Measurements from ENCODE around the gene TTLL5. TPM values are rescaled to one million over a fixed set of nuclear protein-coding genes. Genes with fewer than 3 reads are reported as not detected.

TTLL5 gene
- total and polyA plus RNA-seq, 10 of the 15 experiments (the other 5 are each of a cell fraction or from before 2014, with no cell fraction given), result 3.2 to 25.9 (median 13.8) TPM

- FAIRE-seq, result no peak
These were observed 24.9 kb upstream of the TTLL5 start for GRCh38 chr14:75636100-75636692.

More at GRCh38 chr14:75636100-75636692, 24.9 kb upstream of the TTLL5 start:
- H3K4me1 ChIP-seq (ENCODE audit: control insufficient read depth, insufficient read depth, low read length), result no peaks in the 10 kb centered on the region
- BruUV-seq (replicated peaks), result no TSS peak
- ChIA-PET RAD21 (ENCODE audit: unreplicated experiment) (no interaction called here), POLR2A (no interaction called here), SMC1A (ENCODE audit: uncharacterized antibody, unreplicated experiment) (interaction anchor here (0.7 to 1.3 kb wide), 5 partner anchors 10 to 117 kb away, joined by 3 to 4 read pairs (median 3); no protein-coding TSS in a partner anchor), CTCF (interaction anchor here (1.1 kb wide), 4 partner anchors 8 to 59 kb away, joined by 3 to 8 read pairs (median 4); no protein-coding TSS in a partner anchor)
- no peaks in the 10 kb centered on the region for H3K79me2 ChIP-seq (ENCODE audit: control insufficient read depth, insufficient read depth, low read length)
- H3K4me3 ChIP-seq, result no peak overlapping the region
- no peak overlapping the region for H3K27ac ChIP-seq (ENCODE audit: control insufficient read depth, insufficient read depth)
- ATAC-seq (no peak), DNase-seq (ENCODE audit: low read depth, low spot score) (no peak)
- H3K27me3 ChIP-seq (replicated peaks in 1 of 2; ENCODE audit: control insufficient read depth in 2 of 2, insufficient read depth in 2 of 2, low read length in 1 of 2), result no peaks in the 10 kb centered on the region
- no peak overlapping the region for H2AFZ ChIP-seq (ENCODE audit: control insufficient read depth, low read depth, low read length)
- H4K20me1 ChIP-seq (ENCODE audit: control insufficient read depth, insufficient read depth), result no peaks in the 10 kb centered on the region
- intact Hi-C loops (cut with micrococcal nuclease; ENCODE audit: unreplicated experiment) (no loop called here), in situ Hi-C loops (cut with MboI) (no loop called here)
- WGBS (ENCODE audit: insufficient coverage, insufficient replicate concordance, low lambda C conversion rate, missing lambda C conversion rate), result 77% methylated on average over 13 of the region's 13 CpGs
- no peaks in the 10 kb centered on the region for H3K36me3 ChIP-seq (ENCODE audit: control insufficient read depth in 2 of 2, insufficient read depth in 2 of 2, low read length in 1 of 2)
- TF ChIP-seq, protein P1, sequence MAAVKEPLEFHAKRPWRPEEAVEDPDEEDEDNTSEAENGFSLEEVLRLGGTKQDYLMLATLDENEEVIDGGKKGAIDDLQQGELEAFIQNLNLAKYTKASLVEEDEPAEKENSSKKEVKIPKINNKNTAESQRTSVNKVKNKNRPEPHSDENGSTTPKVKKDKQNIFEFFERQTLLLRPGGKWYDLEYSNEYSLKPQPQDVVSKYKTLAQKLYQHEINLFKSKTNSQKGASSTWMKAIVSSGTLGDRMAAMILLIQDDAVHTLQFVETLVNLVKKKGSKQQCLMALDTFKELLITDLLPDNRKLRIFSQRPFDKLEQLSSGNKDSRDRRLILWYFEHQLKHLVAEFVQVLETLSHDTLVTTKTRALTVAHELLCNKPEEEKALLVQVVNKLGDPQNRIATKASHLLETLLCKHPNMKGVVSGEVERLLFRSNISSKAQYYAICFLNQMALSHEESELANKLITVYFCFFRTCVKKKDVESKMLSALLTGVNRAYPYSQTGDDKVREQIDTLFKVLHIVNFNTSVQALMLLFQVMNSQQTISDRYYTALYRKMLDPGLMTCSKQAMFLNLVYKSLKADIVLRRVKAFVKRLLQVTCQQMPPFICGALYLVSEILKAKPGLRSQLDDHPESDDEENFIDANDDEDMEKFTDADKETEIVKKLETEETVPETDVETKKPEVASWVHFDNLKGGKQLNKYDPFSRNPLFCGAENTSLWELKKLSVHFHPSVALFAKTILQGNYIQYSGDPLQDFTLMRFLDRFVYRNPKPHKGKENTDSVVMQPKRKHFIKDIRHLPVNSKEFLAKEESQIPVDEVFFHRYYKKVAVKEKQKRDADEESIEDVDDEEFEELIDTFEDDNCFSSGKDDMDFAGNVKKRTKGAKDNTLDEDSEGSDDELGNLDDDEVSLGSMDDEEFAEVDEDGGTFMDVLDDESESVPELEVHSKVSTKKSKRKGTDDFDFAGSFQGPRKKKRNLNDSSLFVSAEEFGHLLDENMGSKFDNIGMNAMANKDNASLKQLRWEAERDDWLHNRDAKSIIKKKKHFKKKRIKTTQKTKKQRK (IDR thresholded peaks at IDR 0.05; ENCODE audit: low read depth, low read length), result no peak
- no peak for TF ChIP-seq YBX1 (IDR thresholded peaks at IDR 0.05)
- TF ChIP-seq, protein P2, sequence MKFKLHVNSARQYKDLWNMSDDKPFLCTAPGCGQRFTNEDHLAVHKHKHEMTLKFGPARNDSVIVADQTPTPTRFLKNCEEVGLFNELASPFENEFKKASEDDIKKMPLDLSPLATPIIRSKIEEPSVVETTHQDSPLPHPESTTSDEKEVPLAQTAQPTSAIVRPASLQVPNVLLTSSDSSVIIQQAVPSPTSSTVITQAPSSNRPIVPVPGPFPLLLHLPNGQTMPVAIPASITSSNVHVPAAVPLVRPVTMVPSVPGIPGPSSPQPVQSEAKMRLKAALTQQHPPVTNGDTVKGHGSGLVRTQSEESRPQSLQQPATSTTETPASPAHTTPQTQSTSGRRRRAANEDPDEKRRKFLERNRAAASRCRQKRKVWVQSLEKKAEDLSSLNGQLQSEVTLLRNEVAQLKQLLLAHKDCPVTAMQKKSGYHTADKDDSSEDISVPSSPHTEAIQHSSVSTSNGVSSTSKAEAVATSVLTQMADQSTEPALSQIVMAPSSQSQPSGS (IDR thresholded peaks at IDR 0.05; ENCODE audit: low read length), result no peak
- no peak for TF ChIP-seq SUPT20H (IDR thresholded peaks at IDR 0.05; ENCODE audit: borderline replicate concordance, control insufficient read depth, low read depth, low read length)
- TF ChIP-seq SREBF2 (IDR thresholded peaks at IDR 0.05; ENCODE audit: low read length), result no peak
- no peak for TF ChIP-seq BCLAF1 (IDR thresholded peaks at IDR 0.05)
- no peak for TF ChIP-seq FOXM1 (IDR thresholded peaks at IDR 0.05; ENCODE audit: low read depth, low read length)
- TF ChIP-seq MTA3 (IDR thresholded peaks at IDR 0.05; ENCODE audit: borderline replicate concordance, low read length), result no peak
- no peak for TF ChIP-seq HCFC1 (IDR thresholded peaks at IDR 0.05; ENCODE audit: low read length)
- TF ChIP-seq POLR2AphosphoS2 (IDR thresholded peaks at IDR 0.05; ENCODE audit: low read depth, low read length), result no peak
- no peak for TF ChIP-seq ETV6 (conservative IDR thresholded peaks at IDR 0.05 in 1 of 2, IDR thresholded peaks at IDR 0.05 in 1 of 2; ENCODE audit: borderline replicate concordance in 1 of 2, low read depth in 1 of 2)
- TF ChIP-seq TCF12 (IDR thresholded peaks at IDR 0.05; ENCODE audit: low read depth, low read length), result no peak
- TF ChIP-seq, protein P3, sequence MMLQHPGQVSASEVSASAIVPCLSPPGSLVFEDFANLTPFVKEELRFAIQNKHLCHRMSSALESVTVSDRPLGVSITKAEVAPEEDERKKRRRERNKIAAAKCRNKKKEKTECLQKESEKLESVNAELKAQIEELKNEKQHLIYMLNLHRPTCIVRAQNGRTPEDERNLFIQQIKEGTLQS (IDR thresholded peaks at IDR 0.05; ENCODE audit: borderline replicate concordance, extremely low read depth, low read depth, low read length), result no peak
- no peak for TF ChIP-seq NR2F1 (conservative IDR thresholded peaks at IDR 0.05)
- no peak for TF ChIP-seq BMI1 (IDR thresholded peaks at IDR 0.05; ENCODE audit: borderline replicate concordance)
- no peak for TF ChIP-seq SP1 (IDR thresholded peaks at IDR 0.05; ENCODE audit: low read depth, low read length)
- no peak for TF ChIP-seq RBBP5 (conservative IDR thresholded peaks at IDR 0.05)
- no peak overlapping the region for H3K4me2 ChIP-seq (ENCODE audit: control insufficient read depth, insufficient read depth)
- no peaks in the 10 kb centered on the region for H3K9me3 ChIP-seq (replicated peaks; ENCODE audit: control insufficient read depth, insufficient read depth, low read length)
- H3K9ac ChIP-seq (ENCODE audit: control insufficient read depth, insufficient read depth, low read length), result no peak overlapping the region
